Natural killer cell treated with Interleukin-12 subunit alpha and Interleukin-12 subunit beta and Interleukin-15 and Interleukin-18, amount 100 ng/mL, for 72 hours (primary cell): ENCODE data around the gene TVP23A. TPM values are rescaled to one million over a fixed set of nuclear protein-coding genes. Genes with fewer than 3 reads are reported as not detected.
"Not testable (repeated sequence)": the region's sequence is repeated elsewhere in the genome, so short reads cannot be mapped to it uniquely, and the experiment has no call there.

Experiments used
- ATAC-seq, 2 donors: fragments of 150-1000 bp; cut with Tn5 transposase in 1 of 2; sonication (Bioruptor Pico), chemical (Tn5 transposase) in 1 of 2; 2 replicates each; pipeline ENCODE4 v1.10.0; 2021
- DNase-seq: peaks from one replicate; pipeline ENCODE4 v3.0.0; 2022; ENCODE audit warnings: low spot score
- H3K27ac Mint-ChIP-seq, 2 donors: 1 replicate in 1 of 2; 2 replicates in 1 of 2; pipeline ENCODE4 v1.8.0; 2022; ENCODE audit warnings: mixed read lengths in 2 of 2, mild to moderate bottlenecking in 1 of 2, moderate library complexity in 1 of 2
- H3K27me3 Mint-ChIP-seq, 2 donors: 1 replicate in 1 of 2; 2 replicates in 1 of 2; pipeline ENCODE4 v1.8.0; 2022; ENCODE audit warnings: mixed read lengths in 2 of 2
- H3K36me3 Mint-ChIP-seq: one replicate; pipeline ENCODE4 v1.8.0; 2022; ENCODE audit warnings: mixed read lengths
- H3K4me1 Mint-ChIP-seq, 2 donors: 1 replicate in 1 of 2; 2 replicates in 1 of 2; pipeline ENCODE4 v1.8.0; 2022; ENCODE audit warnings: low read depth in 2 of 2, mixed read lengths in 2 of 2, mild to moderate bottlenecking in 1 of 2
- H3K4me3 Mint-ChIP-seq: one replicate; pipeline ENCODE4 v1.8.0; 2022; ENCODE audit warnings: mixed read lengths
- H3K9me3 Mint-ChIP-seq: 2 replicates; pipeline ENCODE4 v1.8.0; 2022; ENCODE audit warnings: mixed read lengths
- total RNA-seq, 2 donors: library from RNA; stranded (reverse); gene quantifications; one replicate each; pipeline ENCODE4 v1.2.3, GENCODE V29; 2022

TVP23A gene
- total RNA-seq, 2 donors from 2014 or later: 0.50 TPM; not detected in 1

DNA sequence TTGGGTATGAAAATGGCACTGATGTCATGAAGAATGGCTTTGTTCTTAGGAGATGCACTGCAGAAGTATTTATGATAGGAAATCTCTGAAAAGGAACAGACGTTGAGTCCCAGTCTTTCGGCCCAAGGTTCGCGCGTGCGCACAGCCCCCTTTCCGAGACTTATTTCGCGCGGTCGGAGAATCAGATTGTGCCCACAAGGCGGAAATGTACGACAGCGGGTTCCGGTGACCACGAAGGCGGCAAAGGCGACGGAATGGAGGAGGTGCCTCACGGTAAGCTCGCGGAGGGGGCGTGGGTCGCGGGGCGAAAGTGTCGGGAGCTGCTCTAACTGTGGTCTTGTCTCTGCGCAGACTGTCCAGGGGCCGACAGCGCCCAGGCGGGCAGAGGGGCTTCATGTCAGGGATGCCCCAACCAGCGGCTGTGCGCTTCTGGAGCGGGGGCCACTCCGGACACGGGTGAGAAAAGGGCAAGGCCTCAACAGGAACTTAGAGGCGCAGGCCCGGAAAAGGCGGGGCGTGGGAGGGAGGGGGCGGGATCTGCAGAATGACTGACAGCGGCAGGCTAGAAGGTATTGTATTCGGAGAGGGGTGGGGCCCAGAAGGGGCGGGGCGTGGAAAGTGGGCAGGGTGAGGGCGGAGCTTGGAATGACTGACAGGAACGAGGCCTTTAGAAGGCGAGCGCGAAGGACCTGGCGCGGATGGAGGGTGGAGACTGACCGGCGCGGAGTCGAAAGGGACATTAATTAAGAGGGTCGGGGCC lies 74.8 kb downstream of the TVP23A start, which contains the start of gene NUBP1:
NUBP1 (plus strand) TSS at position 233 of the 760 bp plus-strand sequence; CDS start at position 255, 22 bp downstream.
- H3K4me1 Mint-ChIP-seq: peaks cover 25 to 30% of the 10 kb centered on the region in 2 donors
- H3K36me3 Mint-ChIP-seq: no peaks in the 10 kb centered on the region

DNA sequence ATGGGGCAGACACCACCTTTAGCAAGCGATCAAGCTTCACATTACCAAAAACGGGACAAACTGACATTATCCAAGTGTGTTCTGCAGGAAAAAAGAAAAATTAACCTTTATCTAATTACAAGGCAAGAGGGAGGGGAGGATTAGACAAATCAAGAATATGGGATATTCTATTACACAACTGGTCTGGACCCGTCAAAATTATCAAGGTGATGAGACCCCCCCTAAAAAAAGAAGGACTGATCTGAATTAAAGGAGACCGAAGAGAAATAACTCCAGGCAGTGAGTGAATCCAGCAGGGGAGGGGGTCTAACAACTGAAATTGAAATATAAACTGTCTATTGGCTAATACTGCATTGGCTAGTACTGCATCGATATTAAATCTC lies 75.4 kb downstream of the TVP23A start:
- DNase-seq: no peak
- Mint-ChIP-seq H3K36me3 (no peaks in the 10 kb centered on the region), H3K4me1 (peaks cover 30% of the 10 kb centered on the region in 2 donors), H3K27ac (peak overlapping the region; percentile 97), H3K9me3 (no peaks in the 10 kb centered on the region), H3K4me3 (peak overlapping the region; percentile 90), H3K27me3 (no peaks in the 10 kb centered on the region)
- no peak for ATAC-seq

More for the DNA sequence above, 74.8 kb downstream of the TVP23A start, which contains the start of gene NUBP1:
- peak within 1 kb of the TSS; percentile 90 for H3K4me3 Mint-ChIP-seq
- H3K9me3 Mint-ChIP-seq: no peaks in the 10 kb centered on the region
- DNase-seq (peak; percentile 97), ATAC-seq (peak; percentile 98)
- peak within 1 kb of the TSS; percentile 97 for H3K27ac Mint-ChIP-seq
- H3K27me3 Mint-ChIP-seq: no peaks in the 10 kb centered on the region

DNA sequence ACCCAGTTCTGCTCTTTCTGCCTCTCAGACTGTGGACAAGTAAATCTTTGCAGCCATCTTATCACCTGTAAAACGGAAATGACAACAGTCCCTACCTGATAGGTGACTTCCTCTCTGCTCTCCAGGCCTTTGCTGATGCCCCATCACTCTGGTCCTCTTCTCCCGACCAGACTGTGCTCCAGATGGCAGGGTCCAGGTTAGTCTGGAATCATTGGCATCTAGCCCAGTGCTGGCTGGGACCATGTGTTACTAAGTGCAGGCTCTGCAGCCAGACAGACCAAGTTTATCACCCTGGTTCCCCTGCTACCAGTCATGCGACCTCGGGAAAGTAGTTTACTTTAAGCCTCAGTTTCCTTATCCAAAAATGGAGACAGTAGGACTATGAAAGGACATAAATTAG lies 76.8 kb downstream of the TVP23A start:
- H3K27me3 Mint-ChIP-seq: no peaks in the 10 kb centered on the region
- no peak overlapping the region for H3K4me3 Mint-ChIP-seq
- DNase-seq (no peak), ATAC-seq (no peak)
- H3K9me3 Mint-ChIP-seq: no peaks in the 10 kb centered on the region
- H3K4me1 Mint-ChIP-seq: peaks cover 29 to 32% of the 10 kb centered on the region in 2 donors
- H3K36me3 Mint-ChIP-seq: no peaks in the 10 kb centered on the region
- no peak overlapping the region for H3K27ac Mint-ChIP-seq

DNA sequence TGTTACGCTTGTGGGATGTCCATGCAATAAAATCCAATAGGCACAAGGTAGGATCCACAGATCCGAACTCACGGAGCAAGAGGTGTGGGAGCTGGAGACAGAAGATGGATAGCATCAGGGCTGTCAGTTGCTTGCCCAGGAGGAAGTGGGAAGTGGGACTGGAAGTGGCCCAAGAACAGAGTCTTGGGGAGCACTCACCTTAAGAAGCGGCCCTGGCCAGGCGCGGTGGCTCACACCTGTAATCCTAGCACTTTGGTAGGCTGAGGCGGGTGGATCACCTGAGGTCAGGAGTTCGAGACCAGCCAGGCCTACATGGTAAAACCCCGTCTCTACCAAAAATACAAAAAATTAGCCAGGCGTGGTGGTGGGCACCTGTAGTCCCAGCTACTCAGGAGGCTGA lies 77.3 kb downstream of the TVP23A start:
- not testable (repeated sequence) for H3K27me3 Mint-ChIP-seq, H3K4me3 Mint-ChIP-seq, H3K36me3 Mint-ChIP-seq, H3K9me3 Mint-ChIP-seq, DNase-seq, ATAC-seq
- Mint-ChIP-seq H3K4me1 (peaks cover 27 to 32% of the 10 kb centered on the region in 2 donors), H3K27ac (peak overlapping the region in 1 of 2 donors; percentile 3)

DNA sequence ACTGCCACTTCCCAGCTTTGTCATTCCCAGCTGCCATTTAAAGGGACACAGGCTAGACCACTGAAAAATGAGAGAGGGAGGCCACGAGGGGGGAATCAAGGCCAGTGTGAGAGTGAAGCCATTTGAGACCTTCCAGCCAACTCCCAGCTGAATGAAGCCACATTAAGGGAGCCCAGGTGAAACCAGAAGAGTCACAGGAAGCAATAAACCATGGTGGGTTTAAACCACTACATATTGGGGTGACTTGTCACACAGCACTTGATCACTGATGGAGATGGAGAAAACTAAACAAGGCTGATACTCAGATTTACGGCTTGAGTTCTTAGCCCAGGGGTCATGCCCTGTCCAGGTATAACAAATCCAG lies 77.8 kb downstream of the TVP23A start:
- Mint-ChIP-seq H3K36me3 (no peaks in the 10 kb centered on the region), H3K4me1 (peaks cover 26 to 31% of the 10 kb centered on the region in 2 donors), H3K27ac (peak overlapping the region in 1 of 2 donors; percentile 3), H3K9me3 (no peaks in the 10 kb centered on the region), H3K4me3 (no peak overlapping the region), H3K27me3 (no peaks in the 10 kb centered on the region)
- DNase-seq (no peak), ATAC-seq (no peak)

DNA sequence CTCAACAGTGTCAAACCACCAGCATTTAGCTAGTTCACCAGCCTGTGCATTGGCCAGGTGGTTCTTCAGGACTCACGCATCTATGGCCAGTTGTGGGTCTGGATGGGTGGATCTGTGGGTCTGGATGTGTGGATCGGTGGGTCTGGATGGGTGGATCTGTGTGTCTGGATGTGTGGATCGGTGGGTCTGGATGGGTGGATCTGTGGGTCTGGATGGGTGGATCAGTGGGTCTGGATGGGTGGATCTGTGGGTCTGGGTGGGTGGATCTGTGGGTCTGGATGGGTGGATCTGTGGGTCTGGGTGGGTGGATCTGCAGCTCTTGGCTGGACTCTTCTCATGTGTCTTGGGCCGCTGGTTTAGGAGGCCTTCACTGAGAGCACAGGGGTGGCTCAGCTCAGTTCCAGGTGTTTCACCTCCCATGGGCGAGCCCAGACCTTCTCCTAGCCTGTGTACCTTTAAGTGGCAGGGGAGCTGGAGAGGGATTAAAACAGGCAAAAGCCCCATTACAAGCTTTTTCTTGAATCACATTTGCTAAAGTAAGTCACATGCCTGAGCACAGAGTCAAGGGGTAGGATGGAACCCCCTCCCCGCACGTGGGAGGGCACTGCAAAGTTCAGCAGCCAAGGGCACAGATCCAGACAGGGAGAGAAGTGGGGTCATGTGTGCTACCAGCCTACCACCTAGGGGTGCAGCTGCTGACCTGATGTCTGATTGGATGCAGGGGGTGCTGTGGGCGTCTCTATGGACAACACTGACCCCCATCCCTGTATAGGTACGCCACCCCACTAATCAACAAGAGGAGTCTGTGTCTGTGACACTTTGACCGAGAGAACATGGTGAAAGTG lies 78.4 kb downstream of the TVP23A start:
- Mint-ChIP-seq H3K27ac (peak overlapping the region; percentile 3 to 41), H3K9me3 (no peaks in the 10 kb centered on the region), H3K4me3 (no peak overlapping the region), H3K36me3 (no peaks in the 10 kb centered on the region), H3K27me3 (no peaks in the 10 kb centered on the region), H3K4me1 (peaks cover 21 to 25% of the 10 kb centered on the region in 2 donors)
- DNase-seq (no peak), ATAC-seq (no peak)

DNA sequence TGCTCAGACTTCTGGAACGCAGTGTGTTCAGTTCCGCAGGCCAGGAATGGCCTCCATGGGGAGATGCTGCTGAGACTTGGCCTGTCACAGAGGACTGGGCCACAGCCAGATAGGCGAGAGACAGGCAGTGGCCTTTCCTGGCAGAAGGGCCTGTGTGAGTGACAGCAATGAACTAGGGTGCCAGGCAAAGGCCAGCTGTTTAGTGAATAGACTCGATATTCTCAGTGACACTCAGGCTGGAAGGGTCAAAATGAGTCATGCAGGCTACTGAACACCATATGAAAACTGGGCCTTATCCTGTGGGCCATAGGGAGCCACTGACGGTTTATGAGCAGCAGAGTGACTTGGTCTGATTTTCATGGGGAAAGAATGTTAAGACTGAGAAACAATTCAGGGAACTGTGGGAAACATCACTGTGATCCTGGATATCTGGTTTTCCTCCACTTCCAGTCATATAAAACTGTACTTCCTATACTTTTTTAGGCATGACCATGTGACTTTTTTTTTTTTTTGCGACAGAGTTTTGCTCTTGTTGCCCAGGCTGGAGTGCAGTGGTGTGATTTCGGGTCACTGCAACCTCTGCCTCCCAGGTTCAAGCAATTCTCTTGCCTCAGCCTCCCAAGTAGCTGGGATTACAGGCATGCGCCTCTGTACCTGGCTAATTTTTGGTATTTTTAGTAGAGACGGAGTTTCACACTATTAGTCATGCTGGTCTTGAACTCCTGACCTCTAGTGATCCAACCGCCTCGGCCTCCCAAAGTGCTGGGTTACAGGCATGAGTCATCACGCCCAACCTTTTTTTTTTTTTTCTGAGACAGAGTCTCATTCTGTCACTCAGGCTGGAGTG lies 80.1 kb downstream of the TVP23A start:
- peak; percentile 21 to 75 for ATAC-seq

DNA sequence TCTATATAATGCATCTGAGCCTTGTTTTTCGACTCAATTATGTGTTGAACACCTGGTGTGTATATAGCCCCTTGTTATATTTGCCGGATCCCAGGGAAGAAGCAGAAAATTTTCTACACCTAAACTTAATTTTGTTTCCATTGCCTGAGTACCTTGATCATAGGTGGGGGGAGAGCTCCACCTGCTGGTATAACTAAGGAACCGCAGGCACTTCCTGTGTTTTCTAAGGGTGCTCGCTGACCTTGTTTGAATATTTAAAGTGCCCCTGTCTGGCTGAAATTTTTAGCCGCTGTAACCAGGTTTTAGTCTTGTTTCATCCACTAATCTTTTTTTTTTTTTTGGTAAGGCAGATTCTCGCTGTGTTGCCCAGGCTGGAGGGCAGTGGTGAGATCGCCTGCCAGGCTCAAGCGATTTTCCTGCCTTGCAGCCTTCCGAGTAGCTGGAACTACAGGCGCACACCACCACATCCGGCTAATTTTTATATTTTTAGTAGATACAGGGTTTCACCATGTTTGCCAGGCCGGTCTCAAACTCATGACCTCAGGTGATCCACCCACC lies 81.4 kb downstream of the TVP23A start:
- ATAC-seq: peak; percentile 70 to 74
- H3K27ac Mint-ChIP-seq: peak overlapping the region; percentile 67 to 72
- peaks cover 7 to 8% of the 10 kb centered on the region in 2 donors for H3K4me1 Mint-ChIP-seq
- H3K9me3 Mint-ChIP-seq: peaks cover 3% of the 10 kb centered on the region
- no peaks in the 10 kb centered on the region for H3K27me3 Mint-ChIP-seq
- peaks cover 5% of the 10 kb centered on the region for H3K36me3 Mint-ChIP-seq
- H3K4me3 Mint-ChIP-seq: peak overlapping the region; percentile 50
- no peak for DNase-seq

More for the DNA sequence above, 80.1 kb downstream of the TVP23A start:
- H3K9me3 Mint-ChIP-seq: no peaks in the 10 kb centered on the region
- peaks cover 1% of the 10 kb centered on the region for H3K36me3 Mint-ChIP-seq
- peak overlapping the region; percentile 53 for H3K4me3 Mint-ChIP-seq
- H3K4me1 Mint-ChIP-seq: peaks cover 13 to 14% of the 10 kb centered on the region in 2 donors
- no peaks in the 10 kb centered on the region for H3K27me3 Mint-ChIP-seq
- no peak for DNase-seq
- peak overlapping the region in 1 of 2 donors; percentile 65 for H3K27ac Mint-ChIP-seq

DNA sequence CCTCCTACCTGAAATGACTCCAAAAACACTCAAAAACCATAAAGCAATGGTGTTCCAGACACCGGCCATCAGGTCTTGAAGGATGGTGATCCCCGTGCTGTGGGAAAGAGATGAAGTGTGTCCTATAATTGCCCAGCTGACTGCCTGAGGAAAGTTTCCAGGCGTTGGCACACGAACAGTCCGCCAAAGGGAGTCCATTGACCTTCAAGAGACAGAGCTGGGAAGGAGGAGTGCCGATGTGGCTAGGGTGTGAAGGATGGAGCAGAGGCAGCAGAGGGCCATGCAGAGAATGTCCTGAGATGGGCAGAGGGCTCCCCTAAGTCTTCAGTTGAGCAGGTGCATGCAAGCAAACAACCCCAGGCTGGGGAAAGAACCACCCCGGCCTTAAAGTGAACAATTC lies 86.8 kb downstream of the TVP23A start:
- DNase-seq (no peak), ATAC-seq (no peak)
- H3K27ac Mint-ChIP-seq: no peak overlapping the region
- no peaks in the 10 kb centered on the region for H3K27me3 Mint-ChIP-seq
- no peak overlapping the region for H3K4me3 Mint-ChIP-seq
- peaks cover 3% of the 10 kb centered on the region for H3K9me3 Mint-ChIP-seq
- H3K36me3 Mint-ChIP-seq: peaks cover 5% of the 10 kb centered on the region
- no peaks in the 10 kb centered on the region for H3K4me1 Mint-ChIP-seq

DNA sequence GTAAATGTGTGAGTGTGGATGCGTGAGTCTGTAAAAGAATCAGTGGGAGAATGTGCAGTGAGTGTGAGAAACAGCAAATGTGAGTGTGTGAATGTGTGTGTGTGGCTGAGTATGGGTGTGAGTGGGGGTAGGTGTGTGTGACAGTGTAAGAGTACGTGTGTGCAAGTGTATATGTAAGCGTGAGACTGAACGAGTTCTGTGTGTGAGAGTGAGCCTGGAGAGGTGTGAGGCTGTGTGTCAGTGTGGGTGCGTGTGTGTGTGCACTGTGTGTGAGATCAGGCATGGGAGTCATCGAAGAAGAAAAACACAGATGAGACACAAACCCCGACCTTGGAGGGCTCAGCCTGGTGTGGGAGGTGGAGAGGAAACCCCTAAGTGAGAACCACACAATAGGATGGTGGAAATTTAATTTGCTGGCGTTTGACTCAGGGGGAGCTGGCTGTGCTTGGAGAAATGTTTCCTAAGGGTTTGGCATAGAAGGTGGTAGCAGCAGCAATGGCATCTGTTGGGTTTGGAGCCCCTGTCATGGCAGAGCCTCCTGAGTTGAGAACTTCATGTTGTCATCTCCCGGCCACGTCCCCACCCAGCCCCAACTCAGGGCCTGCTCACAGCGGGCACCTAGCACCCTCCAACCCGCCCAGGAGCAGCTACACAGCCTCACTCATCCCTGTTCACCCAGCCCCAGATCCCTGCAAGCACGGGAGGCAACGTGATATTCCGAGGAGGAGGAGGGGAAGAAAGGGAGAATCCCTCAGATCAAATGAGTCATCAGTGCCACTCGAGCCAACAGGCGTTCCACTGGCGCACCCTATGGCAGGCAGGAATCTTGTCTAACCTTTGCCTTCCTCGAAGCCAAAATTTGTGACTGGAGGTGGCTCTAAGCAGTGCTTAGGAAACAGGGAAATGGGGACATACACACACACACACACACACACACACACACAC lies 89.2 kb downstream of the TVP23A start:
- Mint-ChIP-seq H3K9me3 (peaks cover 3% of the 10 kb centered on the region), H3K4me3 (no peak overlapping the region), H3K36me3 (peaks cover 5% of the 10 kb centered on the region), H3K27me3 (peaks cover 0 to 7% of the 10 kb centered on the region in 2 donors), H3K4me1 (no peaks in the 10 kb centered on the region), H3K27ac (no peak overlapping the region)
- ATAC-seq: peak; percentile 27 to 54
- no peak for DNase-seq

DNA sequence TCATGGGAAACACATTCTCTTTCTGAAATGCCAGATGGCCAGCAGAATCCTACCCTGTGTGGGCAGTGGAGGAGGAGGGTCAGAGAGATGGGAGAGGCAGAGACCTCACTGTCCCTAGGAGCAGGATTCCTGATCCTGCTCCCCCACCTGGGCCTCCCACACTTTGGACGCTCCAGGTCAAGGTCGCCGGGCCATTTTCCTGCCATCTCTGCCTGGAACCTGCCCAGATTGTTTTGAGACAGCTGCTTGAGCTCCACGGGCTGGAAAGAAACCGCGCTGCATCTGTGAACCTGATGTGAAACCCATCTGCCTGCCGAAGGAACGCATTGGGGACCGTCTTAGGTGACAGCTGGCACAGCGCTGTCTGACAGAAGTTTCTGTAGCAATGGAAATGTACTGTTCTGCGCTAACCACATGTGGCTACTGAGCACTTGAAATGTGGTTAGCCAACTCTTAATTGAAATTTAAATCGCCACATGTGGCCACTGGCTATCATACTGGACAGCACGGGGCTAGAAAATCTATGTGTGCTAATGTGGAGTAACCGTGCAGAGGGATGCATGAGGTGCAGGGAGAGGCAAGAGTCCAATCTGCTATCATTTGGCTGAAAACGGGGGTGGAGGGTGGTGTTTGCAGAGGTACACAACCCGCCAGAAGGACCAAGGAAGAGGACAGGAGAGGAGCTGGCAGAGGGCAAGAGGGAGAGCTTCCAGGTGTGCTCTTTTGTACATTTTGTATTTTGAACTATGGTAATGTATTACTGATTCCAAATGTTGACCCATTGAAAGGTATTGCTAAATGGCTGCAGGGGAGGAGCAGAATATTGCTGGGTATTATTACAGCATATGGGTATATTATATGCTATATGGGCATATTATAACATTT lies 90.3 kb downstream of the TVP23A start:
- Mint-ChIP-seq H3K27me3 (peaks cover 0 to 7% of the 10 kb centered on the region in 2 donors), H3K9me3 (peaks cover under 1% of the 10 kb centered on the region), H3K36me3 (peaks cover 2% of the 10 kb centered on the region), H3K4me1 (no peaks in the 10 kb centered on the region), H3K4me3 (no peak overlapping the region), H3K27ac (no peak overlapping the region)
- ATAC-seq: no peak
- no peak for DNase-seq
